K562 (cell line): ENCODE measurements around the gene COL21A1. TPM values are rescaled to one million over a fixed set of nuclear protein-coding genes. Genes with fewer than 3 reads are reported as not detected.

Source experiments
- ATAC-seq: fragments of 200-7000 bp; cut with Tn5 transposase; 3 replicates; pipeline ENCODE4 v1.9.1; 2020; ENCODE audit warnings: moderate library complexity
- BruUV-seq: library from RNA; stranded (reverse); fragments of 400-500 nt; replicated peaks from 2 replicates; lab custom pipeline; 2021; lab: Mats Ljungman, UMichigan
- CTCF ChIA-PET: fragments of 300-600 bp; formaldehyde crosslinking; extraction: SDS; loops from one replicate; lab custom pipeline; 2021; ENCODE audit warnings: low intra/inter-chr PET ratio; lab: Yijun Ruan, JAX
- POLR2A ChIA-PET: fragments of 300-600, 350-650 bp; sonication (Branson Sonifier 250); formaldehyde crosslinking; extraction: SDS; loops from one replicate; lab custom pipeline; 2021; ENCODE audit warnings: antibody characterized with exemption, inconsistent platforms; lab: Yijun Ruan, JAX
- DNase-seq, 4 experiments: peaks; one replicate each; pipeline versions ENCODE4 v3.0.0 to v3.0.0-alpha.2; 2011 to 2018; ENCODE audit warnings: low spot score in 3 of 4, mixed read lengths in 3 of 4; ENCODE audit errors: extremely low read depth in 1 of 4
- FAIRE-seq: peaks from 2 replicates; lab custom pipeline; 2011; peaks lifted over from hg19 to GRCh38; lab: Jason Lieb, UNC
- H2AFZ ChIP-seq: 2 replicates; pipeline ENCODE4 v1.6.0; 2011; ENCODE audit warnings: low read depth, low read length, control low read depth, inconsistent platforms
- H3K27ac ChIP-seq: fragments of 200-600 bp; 3 replicates; pipeline ENCODE4 v1.8.0; 2011; ENCODE audit warnings: low read depth, mild to moderate bottlenecking, control low read depth, inconsistent platforms, low read length, moderate library complexity, mixed read lengths; ENCODE audit errors: extremely low read depth
- H3K27me3 ChIP-seq, 2 experiments: fragments of 300-600 bp in 1 of 2; 2 replicates in 1 of 2; 3 replicates in 1 of 2; pipeline versions ENCODE4 v1.6.0 to v1.8.0; 2011; ENCODE audit warnings: inconsistent platforms in 2 of 2, low read length in 2 of 2, mild to moderate bottlenecking in 1 of 2, mixed read lengths in 1 of 2, moderate library complexity in 1 of 2; ENCODE audit not compliant: control insufficient read depth in 2 of 2, insufficient read depth in 2 of 2
- H3K36me3 ChIP-seq: fragments of 300-600 bp; 3 replicates; pipeline ENCODE4 v1.8.0; 2011; ENCODE audit warnings: mild to moderate bottlenecking, low read length, inconsistent platforms; ENCODE audit not compliant: control insufficient read depth, insufficient read depth
- H3K4me1 ChIP-seq, 2 experiments: fragments of 200-600 bp in 1 of 2; replicated peaks in 1 of 2; 2 replicates in 1 of 2; 3 replicates in 1 of 2; pipeline versions ENCODE4 v1.5.1 to v1.8.0; 2011; ENCODE audit warnings: inconsistent platforms in 2 of 2, low read length in 2 of 2, mild to moderate bottlenecking in 1 of 2, mixed read lengths in 1 of 2, moderate library complexity in 1 of 2; ENCODE audit not compliant: control insufficient read depth in 2 of 2, insufficient read depth in 2 of 2
- H3K4me2 ChIP-seq: 2 replicates; pipeline ENCODE4 v1.6.1; 2011; ENCODE audit warnings: low read length, control low read depth, inconsistent platforms, mixed read lengths; ENCODE audit not compliant: insufficient read depth
- H3K4me3 ChIP-seq: fragments of 200-600 bp; sonication (generic), shearing (Covaris generic); 2 replicates; pipeline ENCODE4 v1.5.1; 2016; ENCODE audit warnings: control low read depth, inconsistent platforms
- H3K79me2 ChIP-seq: fragments of 200-600 bp; 3 replicates; pipeline ENCODE4 v1.8.0; 2011; ENCODE audit warnings: low read length, inconsistent platforms; ENCODE audit not compliant: control insufficient read depth, insufficient read depth
- H3K9ac ChIP-seq, 2 experiments: 2 replicates each; pipeline versions ENCODE4 v1.6.0 to v1.6.1; 2011; ENCODE audit warnings: low read depth in 2 of 2, low read length in 2 of 2, control low read depth in 1 of 2, inconsistent platforms in 1 of 2, mild to moderate bottlenecking in 1 of 2, mixed read lengths in 1 of 2; ENCODE audit not compliant: insufficient read depth in 1 of 2
- H3K9me1 ChIP-seq: one replicate; pipeline ENCODE4 v1.6.0; 2011; ENCODE audit warnings: inconsistent platforms, mild to moderate bottlenecking, low read length, moderate library complexity; ENCODE audit not compliant: control insufficient read depth, insufficient read depth
- H3K9me3 ChIP-seq: replicated peaks from 2 replicates; pipeline ENCODE4 v1.5.1; 2011; ENCODE audit warnings: low read depth, low read length, inconsistent platforms; ENCODE audit not compliant: control insufficient read depth, insufficient read depth
- H4K20me1 ChIP-seq: replicated peaks from 2 replicates; pipeline ENCODE4 v1.6.1; 2011; ENCODE audit warnings: low read length, inconsistent platforms, mixed read lengths; ENCODE audit not compliant: control insufficient read depth, insufficient read depth
- CBFA2T3 ChIP-seq: fragments of 450-650 bp; IDR thresholded peaks from 2 replicates; pipeline ENCODE4 v1.6.1; 2017
- CREB3 ChIP-seq: fragments of 450-650 bp; conservative IDR thresholded peaks from 2 replicates; pipeline ENCODE4 v1.6.1; 2016; ENCODE audit warnings: missing genetic modification characterization, low read depth, mild to moderate bottlenecking, missing compliant biosample characterization, moderate library complexity
- DEAF1 ChIP-seq: fragments of 450-650 bp; formaldehyde crosslinking; IDR thresholded peaks from 2 replicates; pipeline ENCODE4 v1.4.0; 2020; ENCODE audit warnings: mild to moderate bottlenecking, moderate library complexity
- E4F1 ChIP-seq: fragments of 250-450 bp; sonication (Bioruptor Pico); IDR thresholded peaks from 2 replicates; pipeline ENCODE4 v1.5.0; 2021; ENCODE audit warnings: mild to moderate bottlenecking, borderline replicate concordance
- HDGF ChIP-seq: fragments of 450-650 bp; IDR thresholded peaks from 2 replicates; pipeline ENCODE4 v1.6.1; 2016
- HLTF ChIP-seq: fragments of 450-650 bp; IDR thresholded peaks from 2 replicates; pipeline ENCODE4 v1.6.1; 2016
- LEF1 ChIP-seq: fragments of 450-650 bp; IDR thresholded peaks from 2 replicates; pipeline ENCODE4 v1.6.1; 2016; ENCODE audit warnings: mild to moderate bottlenecking
- PHB2 ChIP-seq: fragments of 450-650 bp; IDR thresholded peaks from 2 replicates; pipeline ENCODE4 v1.6.1; 2017; ENCODE audit warnings: low read depth
- PHTF2 ChIP-seq: fragments of 250-450 bp; sonication (Bioruptor Pico); IDR thresholded peaks from 2 replicates; pipeline ENCODE4 v1.5.0; 2021; ENCODE audit warnings: mild to moderate bottlenecking
- RBM14 ChIP-seq: fragments of 200-400 bp; formaldehyde crosslinking; IDR thresholded peaks from 2 replicates; pipeline ENCODE4 v1.6.1; 2018; ENCODE audit warnings: low read depth, mild to moderate bottlenecking, low read length, moderate library complexity, borderline replicate concordance; ENCODE audit not compliant: insufficient read depth
- SMC3 ChIP-seq: conservative IDR thresholded peaks from 2 replicates; pipeline ENCODE4 v1.6.1; 2011; ENCODE audit warnings: low read depth, low read length, improper control_type of control experiment; ENCODE audit not compliant: insufficient read depth
- TAF1 ChIP-seq: IDR thresholded peaks from 2 replicates; pipeline ENCODE4 v1.6.1; 2011; ENCODE audit warnings: mild to moderate bottlenecking, low read length, moderate library complexity; ENCODE audit not compliant: insufficient read depth, control insufficient read depth, severe bottlenecking; ENCODE audit errors: extremely low read depth
- TAF15 ChIP-seq: fragments of 200-400 bp; formaldehyde crosslinking; IDR thresholded peaks from 2 replicates; pipeline ENCODE4 v1.6.1; 2017; ENCODE audit warnings: mild to moderate bottlenecking, low read depth, low read length, moderate library complexity
- U2AF2 ChIP-seq: fragments of 200-400 bp; formaldehyde crosslinking; optimal IDR thresholded peaks from 2 replicates; pipeline ENCODE3; 2017; ENCODE audit warnings: low read depth, mild to moderate bottlenecking, low read length
- XRCC3 ChIP-seq: fragments of 450-650 bp; IDR thresholded peaks from 2 replicates; pipeline ENCODE4 v1.6.1; 2017; ENCODE audit warnings: mild to moderate bottlenecking, moderate library complexity
- ZC3H11A ChIP-seq: IDR thresholded peaks from 2 replicates; pipeline ENCODE4 v1.6.1; 2012; ENCODE audit warnings: low read depth, low read length, improper control_type of control experiment
- ZNF717 ChIP-seq: fragments of 250-450 bp; sonication (Bioruptor Pico); IDR thresholded peaks from 2 replicates; pipeline ENCODE4 v1.5.0; 2021
- WGBS: fragments of 100-300 bp; shearing (Covaris generic); methylation state at CpG from one replicate; pipeline ENCODE4 v1.1.6; 2016; ENCODE audit warnings: low coverage, mixed read lengths; ENCODE audit not compliant: insufficient coverage; ENCODE audit errors: missing lambda C conversion rate; 5-methylcytosine and 5-hydroxymethylcytosine counted together
- in situ Hi-C: fragments of 300-500 bp; cut with MboI; formaldehyde crosslinking; loops from 4 replicates; pipeline ENCODE4 v1.15.0; 2018; ENCODE audit warnings: inconsistent platforms, mixed read lengths
- intact Hi-C: fragments of 100-400 bp; cut with micrococcal nuclease; formaldehyde crosslinking; loops from 2 replicates; pipeline ENCODE4 v1.14.2; 2022
- polyA plus RNA-seq, 8 experiments: library from polyadenylated mRNA; depleted of rRNA in 4 of 8; stranded (reverse) in 5 of 8; unstranded in 3 of 8; fragments of >200 nt; fragmentation: Nextera tagmentation in 2 of 8; fragmentation: Illumina TruSeq in 1 of 8; extraction: Ambion mirVana in 2 of 8; extraction: Trizol in 1 of 8; gene quantifications; 2 replicates each; pipeline versions ENCODE4 v1.2.1 to v1.2.3, GENCODE V29; 2011 to 2014; ENCODE audit warnings: inconsistent platforms in 1 of 8, missing spikeins in 1 of 8
- total RNA-seq, 7 experiments: library from RNA; depleted of rRNA in 6 of 7; stranded (reverse); fragments of >200 nt in 6 of 7; fragmentation: Illumina TruSeq in 2 of 7; extraction: Trizol in 2 of 7; gene quantifications; 2 replicates each; pipeline versions ENCODE4 v1.2.1 to v1.2.3, GENCODE V29; 2011 to 2021; ENCODE audit warnings: low replicate concordance in 1 of 7

Gene COL21A1
- total and polyA plus RNA-seq, 9 of the 15 experiments (the other 6 are each of a cell fraction or from before 2014, with no cell fraction given), result 0.03 to 0.76 (median 0.25) TPM

- CTCF ChIA-PET, result no interaction called here
- DNase-seq (no peak), ATAC-seq (no peak), FAIRE-seq (no peak)
- H3K79me2 ChIP-seq, result no peaks in the 10 kb centered on the region
- H3K9me3 ChIP-seq, result no peaks in the 10 kb centered on the region
- H3K9ac ChIP-seq, result no peak overlapping the region
- in situ Hi-C loops (no loop called here), intact Hi-C loops (no loop called here)
- H2AFZ ChIP-seq, result no peak overlapping the region
- H3K27me3 ChIP-seq, result no peaks in the 10 kb centered on the region
- H3K9me1 ChIP-seq, result no peaks in the 10 kb centered on the region
- BruUV-seq, result no TSS peak
- H3K4me1 ChIP-seq, result no peaks in the 10 kb centered on the region
- H3K27ac ChIP-seq, result no peak overlapping the region
- H3K4me3 ChIP-seq, result no peak overlapping the region
- TF ChIP-seq ZC3H11A, result no peak
- TF ChIP-seq ZNF717 (CRISPR knock-in tag), result no peak
- TF ChIP-seq E4F1 (CRISPR knock-in tag), result no peak
- TF ChIP-seq RBM14, result no peak
- TF ChIP-seq TAF15, result no peak
- no peak for TF ChIP-seq SMC3
- no peak for TF ChIP-seq TAF1
- no peak for TF ChIP-seq XRCC3
- no peak for TF ChIP-seq PHTF2
- TF ChIP-seq DEAF1 (CRISPR knock-in tag), result no peak
- TF ChIP-seq U2AF2, result no peak
- no peak for TF ChIP-seq PHB2
- no peak for TF ChIP-seq LEF1
- no peak for TF ChIP-seq HLTF
- no peak for TF ChIP-seq CREB3 (tag)
- no peak for TF ChIP-seq HDGF
- TF ChIP-seq CBFA2T3, result no peak
- H4K20me1 ChIP-seq, result no peaks in the 10 kb centered on the region
- H3K36me3 ChIP-seq, result no peaks in the 10 kb centered on the region
- WGBS, result 0% methylated on average over 2 of the region's 2 CpGs
- POLR2A ChIA-PET, result no interaction called here
- H3K4me2 ChIP-seq, result no peak overlapping the region
These were observed 99.6 kb downstream of the COL21A1 start for GRCh38 chr6:56147766-56148165.
